NOMO-1 (cell line): ENCODE data around the gene CCND1.
"Not testable (repeated sequence)": the region's sequence is repeated elsewhere in the genome, so short reads cannot be mapped to it uniquely, and the experiment has no call there.

Experiments
- DNase-seq, 2 experiments: peaks; one replicate each; lab custom pipeline; 2025; ENCODE audit not compliant: unreplicated experiment in 2 of 2; lab: John Stamatoyannopoulos, UW

The CCND1 gene

DNA sequence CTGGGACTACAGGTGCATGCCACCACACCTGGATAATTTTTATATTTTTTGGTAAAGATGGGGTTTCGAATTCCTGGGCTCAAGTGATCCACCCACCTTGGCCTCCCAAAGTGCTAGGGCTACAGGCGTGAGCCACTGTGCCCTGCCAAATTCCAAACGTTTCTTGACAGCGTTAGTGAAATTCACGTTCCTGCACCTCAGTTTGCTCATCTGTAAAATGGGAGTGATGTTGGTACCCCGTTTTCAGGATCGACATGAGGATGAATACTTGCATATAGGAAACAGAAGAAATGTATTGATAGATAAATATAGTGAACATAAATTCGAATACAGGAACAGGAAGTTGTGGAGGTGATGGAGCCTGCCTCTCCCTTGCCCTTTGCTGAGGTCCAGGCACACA is 44.4 kb downstream of the CCND1 start:
- no peak for DNase-seq

DNA sequence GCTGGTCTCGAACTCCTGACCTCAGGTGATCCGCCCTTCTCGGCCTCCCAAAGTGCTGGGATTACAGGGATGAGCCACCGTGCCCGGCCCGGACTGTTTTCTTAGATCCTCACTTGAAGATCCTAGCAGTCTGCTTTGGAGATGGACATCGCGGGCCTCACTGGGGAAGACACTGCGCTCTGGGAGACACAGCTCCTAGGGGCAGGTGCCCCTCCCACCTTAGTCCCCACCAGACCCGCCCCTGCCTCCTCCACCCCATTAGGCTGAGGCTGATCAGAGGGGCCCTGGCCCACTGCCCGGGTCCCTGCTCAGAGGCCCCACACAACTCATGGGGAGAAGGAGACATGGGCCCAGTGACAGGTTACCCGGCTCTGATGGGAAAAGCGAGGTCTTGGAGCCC is 45.5 kb downstream of the CCND1 start:
- no peak for DNase-seq

DNA sequence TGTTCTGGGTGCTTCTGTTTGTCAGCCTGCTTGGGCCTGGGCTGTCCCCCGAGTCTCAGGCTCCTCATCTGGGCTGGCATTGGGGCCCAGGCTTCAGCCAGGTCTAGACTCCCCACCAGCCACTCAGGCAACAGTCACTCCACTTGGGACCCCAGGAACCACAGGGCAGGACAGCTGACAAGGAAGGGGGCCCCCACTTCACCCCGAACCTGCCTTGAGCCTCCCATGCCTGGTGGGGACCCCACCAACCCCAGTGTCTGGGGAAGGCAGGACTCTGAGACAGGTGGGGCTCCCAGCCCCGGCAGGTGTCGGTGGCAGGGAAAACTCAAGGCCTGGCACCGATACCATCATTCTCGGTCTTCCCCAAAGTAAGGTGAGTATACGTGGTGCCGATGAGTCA is 45.9 kb downstream of the CCND1 start:
- no peak for DNase-seq

DNA sequence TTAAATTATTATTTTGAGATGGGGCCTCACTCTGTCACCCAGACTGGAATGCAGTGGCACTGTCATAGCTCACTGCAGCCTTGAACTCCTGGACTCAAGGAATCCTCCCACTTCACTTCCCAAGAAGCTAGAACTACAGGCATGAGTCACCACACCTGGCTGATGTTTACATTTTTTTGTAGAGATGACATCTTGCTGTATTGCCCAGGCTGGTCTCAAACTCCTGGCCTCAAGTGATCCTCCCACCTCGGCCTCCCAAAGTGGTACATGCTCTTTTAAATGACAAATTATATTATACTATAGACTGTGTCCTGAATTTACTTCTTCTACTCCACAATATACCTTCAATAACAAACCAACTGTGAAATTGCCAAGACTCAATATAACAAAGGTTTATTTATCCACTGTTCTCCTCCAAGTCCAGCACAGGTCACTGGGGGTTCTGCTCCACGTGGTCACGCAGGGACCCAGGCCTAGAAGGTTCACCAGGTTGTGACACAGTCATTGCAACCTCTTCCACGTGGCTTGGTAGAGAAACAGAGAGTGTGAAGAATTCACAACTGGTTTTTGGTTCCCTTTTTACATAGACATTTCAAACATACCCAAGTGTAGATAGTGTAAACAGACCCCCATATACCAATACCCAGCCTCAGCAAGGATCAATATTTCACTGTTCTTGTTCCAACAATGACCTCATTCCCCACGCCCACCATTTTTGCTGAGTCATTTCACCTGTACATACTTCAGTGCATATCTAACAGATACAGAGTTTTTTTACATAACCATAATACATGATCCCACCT is 47.2 kb downstream of the CCND1 start:
- DNase-seq: not testable (repeated sequence)

DNA sequence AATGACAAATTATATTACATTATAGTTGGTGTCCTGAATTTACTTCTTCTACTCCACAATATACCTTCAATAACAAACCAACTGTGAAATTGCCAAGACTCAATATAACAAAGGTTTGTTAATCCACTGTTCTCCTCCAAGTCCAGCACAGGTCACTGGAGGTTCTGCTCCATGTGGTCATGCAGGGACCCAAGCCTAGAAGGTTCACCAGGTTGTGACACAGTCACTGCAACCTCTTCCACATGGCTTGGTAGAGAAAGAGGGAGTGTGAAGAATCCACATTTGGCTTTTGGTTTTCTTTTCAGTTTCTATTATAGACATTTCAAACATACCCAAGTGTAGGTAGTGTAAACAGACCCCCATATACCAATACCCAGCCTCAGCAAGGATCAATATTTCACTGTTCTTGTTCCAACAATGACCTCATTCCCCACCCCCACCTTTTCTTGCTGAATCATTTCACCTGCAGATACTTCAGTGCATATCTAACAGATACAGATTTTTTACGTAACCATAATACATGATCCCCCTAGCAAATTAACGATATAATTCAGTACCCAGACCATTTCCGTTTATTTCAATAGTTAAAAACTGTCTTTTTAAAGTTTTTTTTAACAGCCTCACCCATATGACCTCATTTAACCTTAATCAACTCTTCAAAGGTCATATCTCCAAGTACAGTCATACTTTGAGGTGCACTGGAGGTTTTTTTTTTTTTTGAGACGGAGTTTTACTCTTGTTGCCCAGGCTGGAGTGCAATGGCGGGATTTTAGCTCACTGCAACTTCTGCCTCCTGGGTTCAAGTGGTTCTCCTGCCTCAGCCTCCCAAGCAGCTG is 48.7 kb downstream of the CCND1 start:
- DNase-seq: no peak

DNA sequence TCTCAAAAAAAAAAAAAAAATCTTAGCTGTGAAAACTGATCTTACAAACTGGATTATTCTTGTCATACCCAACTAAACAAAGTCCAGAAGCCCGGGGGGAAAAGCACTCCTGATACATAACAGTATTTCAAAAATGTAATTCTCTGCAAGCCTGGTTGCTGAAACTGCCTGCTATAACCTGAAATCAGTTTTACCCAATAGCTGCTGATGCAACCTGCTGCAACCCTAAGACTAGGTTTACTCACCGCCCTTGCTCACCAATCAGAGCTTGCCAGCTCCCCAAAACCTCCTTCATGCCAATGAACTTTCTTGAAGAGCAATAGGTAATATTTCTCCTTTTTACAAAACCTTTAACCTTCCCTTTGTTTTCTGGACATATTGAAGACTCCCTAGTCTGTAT is 50.5 kb downstream of the CCND1 start:
- no peak for DNase-seq

DNA sequence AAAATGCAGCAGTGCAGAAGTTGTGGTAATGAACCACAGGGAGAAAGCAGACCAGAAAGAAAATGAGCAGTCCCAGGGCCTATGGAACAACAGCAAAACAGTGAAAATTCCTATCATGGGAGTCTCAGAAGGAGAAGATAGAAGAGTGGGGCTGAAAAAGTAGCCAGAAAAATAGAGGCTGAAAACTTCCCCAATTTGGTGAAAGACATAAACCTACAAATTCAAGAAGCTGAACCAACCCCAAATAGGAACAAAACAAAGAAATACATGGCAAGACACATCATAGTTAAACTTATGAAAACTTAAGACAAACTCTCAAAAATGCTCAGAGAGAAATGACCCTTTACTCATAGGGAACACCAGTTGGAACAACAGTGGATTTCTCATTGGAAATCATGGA is 51.5 kb downstream of the CCND1 start:
- DNase-seq: no peak

DNA sequence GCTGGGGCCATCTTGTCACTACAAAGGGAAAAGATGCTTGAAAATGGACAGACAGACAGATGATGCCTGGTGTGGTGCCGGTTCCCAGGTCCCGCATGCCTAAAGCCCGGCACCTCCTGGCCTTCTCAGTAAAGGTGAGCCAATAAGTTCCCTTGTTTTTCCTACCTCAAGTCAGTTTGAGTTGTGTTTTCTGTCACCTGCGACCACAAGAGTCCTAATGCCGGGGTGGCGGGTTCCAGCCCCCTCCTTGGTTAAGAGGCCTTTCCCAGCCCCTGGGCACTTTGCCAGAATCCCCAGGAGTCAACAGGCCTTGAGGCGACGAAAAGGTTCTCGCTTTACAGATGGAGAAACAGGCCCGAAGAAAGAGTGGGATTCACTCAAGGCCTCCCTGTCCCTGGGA is 53.8 kb downstream of the CCND1 start:
- DNase-seq: no peak

DNA sequence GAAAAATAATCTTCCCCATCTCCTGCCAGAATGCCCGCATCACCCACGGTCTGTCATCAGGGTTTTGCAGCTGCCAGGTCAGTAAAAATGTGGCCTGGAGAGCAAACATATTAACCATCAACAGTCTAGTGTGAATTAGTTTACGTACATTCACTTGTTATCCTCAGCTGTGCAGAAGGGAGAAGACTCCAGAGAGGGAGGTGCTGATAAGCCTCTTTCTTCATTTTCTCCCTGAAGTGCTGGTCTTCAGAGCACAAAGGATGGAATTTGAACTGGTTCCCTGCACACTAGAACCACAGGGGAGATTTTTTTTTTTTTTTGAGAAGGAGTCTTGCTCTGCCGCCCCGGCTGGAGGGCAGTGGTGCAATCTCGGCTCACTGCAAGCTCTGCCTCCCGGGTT is 54.6 kb downstream of the CCND1 start:
- DNase-seq: no peak

DNA sequence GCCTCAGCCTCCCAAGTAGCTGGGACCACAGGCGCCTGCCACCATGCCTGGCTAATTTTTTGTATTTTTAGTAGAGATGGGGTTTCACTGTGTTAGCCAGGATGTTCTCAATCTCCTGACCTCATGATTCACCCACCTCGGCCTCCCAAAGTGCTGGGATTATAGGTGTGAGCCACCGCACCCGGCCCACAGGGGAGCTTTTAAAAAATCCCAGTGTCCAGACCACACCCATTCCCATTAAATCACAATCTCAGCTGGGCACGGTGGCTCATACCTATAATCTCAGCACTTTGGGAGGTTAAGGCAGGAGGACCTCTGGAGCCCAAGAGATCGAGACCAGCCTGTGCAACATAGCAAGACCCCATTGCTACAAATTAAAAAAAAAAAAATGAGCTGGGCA is 55.0 kb downstream of the CCND1 start:
- not testable (repeated sequence) for DNase-seq

DNA sequence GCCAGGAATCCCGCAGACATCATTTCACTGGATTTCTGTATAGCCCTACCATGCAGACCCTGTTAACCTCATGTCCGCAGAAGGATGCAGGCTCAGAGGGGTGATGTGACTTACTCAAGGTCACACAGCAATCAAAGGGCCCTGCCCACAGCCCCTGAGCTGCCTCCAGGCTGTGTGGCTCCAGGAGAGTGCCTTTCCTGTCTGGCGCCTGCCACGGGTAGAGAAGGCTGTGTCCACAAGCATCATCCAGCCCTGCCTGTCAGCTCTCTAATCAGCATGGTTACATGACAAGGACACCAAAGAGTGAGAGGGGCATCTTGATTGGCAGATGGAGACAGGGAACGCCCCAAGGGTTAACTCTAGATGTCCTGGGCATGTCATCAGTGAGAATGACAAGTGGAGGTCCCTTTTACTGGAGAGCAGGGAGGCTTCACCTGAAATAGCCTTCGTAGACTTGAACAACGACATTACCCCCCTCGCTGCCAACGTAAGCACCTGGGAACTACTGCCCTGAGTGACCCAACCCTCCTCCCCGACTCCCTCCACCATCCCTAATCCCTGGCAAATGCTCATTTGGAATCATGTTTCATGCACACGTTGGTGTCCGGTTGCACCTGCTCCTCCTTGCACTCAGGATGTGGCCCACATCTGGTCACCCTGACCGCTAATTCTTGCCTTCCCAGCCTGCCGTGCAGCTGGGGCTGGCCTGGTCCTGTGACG is 56.0 kb downstream of the CCND1 start:
- no peak for DNase-seq

DNA sequence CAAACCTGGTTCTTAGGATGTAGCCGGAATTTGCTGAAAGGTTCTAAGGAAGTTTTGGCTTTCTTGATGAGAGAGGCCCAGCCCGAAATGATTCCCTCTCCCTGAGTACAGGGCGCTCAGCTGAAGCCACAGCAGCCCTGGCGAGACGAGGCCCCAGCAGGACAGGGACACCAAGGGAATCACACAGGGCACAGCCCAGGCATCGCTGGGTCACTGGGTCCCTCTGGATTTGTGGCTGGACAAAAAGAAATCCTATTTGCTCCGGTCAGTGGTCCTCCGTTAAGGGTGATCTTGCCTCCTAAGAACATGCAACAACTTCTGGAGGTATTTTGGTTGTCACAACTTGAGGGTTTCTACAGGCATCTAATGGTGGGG is 56.5 kb downstream of the CCND1 start:
- no peak for DNase-seq

DNA sequence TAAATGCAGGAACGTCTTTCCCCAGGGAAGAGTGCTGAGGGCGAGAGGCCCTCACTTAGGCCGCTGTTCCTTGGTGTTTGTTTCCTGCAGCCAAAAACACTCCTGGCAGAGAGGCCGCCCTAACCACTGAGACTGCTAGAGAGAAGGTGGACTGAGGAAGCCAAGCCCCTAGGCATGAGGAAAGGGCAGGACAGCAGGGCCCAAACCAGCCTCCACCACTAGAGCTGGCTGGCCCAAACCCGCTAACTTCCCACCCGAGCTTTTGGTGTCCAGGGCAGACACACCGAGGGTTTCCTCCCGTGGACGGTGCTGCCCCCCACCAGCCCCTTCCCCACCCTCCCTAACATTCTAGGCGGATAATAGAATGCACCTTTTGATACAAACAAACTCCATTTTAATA is 56.9 kb downstream of the CCND1 start:
- no peak for DNase-seq

DNA sequence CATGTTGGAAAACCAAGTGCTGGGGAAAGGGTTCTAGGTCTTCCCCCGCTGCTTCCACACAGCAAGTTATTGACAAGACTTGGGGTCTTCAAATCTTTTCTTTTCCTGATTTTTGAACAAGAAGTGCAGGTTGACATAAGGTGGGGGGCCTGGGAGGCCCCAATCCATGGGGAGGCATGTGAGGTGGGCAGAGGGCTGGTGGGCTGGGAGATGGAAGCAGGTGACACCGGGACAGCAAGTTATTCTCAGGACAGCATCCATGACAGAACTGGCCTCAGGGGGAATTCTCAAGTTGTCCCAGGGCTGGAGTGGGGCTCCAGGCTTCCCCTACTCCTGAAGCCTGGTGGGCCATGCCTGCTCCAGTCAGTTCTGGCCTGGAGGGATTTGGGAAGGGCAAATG is 57.4 kb downstream of the CCND1 start:
- no peak for DNase-seq

DNA sequence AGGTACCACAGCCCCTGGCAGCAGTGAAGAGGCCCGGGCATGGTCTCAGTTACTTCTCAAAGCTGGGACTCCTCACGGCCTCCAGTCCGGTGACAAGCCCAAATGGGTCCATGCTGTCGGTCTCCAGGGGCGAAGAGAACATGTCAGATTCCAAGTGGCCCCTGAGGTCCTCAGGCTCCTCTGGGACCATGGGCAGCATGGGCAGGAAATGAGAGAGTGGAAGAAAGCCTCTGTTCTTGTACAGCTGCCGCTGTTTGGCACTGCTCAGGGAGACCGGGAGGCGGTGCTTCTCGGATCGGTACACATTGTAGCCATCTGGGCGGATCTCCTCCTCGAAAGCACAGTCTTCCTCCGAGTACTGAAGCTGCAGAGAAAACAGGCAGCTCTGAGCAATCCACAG is 58.3 kb downstream of the CCND1 start:
- DNase-seq: no peak

DNA sequence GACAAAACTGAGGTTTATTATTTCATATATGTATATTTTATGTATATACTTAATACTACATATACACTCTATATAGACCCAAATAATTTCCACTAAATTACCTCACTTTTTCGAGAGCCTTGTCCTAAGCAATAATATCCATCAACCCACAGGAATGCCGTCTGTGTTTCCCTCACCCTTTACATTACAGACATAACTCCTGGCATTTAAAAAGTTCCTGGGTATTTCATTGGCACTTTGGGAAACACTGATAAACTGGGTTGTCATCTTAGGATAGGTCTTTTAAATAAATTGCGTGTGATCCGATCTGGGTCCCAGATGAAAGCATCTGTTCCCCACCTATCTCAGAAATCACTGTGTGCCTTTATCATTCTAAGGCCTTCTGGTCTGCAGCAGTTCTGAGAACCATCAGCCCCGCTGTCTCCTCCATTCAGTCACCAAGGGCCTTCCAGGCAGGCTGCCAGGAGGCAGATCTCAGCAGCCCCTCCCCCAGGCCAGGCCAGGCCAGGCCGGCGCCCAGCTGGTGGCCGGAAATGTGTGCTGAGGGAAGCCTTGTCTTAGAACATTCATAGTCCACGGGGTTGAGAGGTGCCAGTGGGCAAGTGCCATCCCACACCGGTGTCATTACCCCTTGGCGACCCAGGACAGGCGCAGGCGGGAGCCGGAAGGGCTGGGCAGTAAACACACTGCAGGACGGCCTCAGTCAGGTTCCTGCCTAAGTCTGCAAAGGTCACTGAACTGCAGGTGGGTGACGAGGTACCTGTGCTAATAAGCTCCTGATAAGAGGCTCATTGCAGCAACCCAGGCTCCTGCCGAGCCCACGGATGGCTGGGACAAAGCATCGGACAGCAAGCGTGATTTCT is 59.6 kb downstream of the CCND1 start:
- no peak for DNase-seq

DNA sequence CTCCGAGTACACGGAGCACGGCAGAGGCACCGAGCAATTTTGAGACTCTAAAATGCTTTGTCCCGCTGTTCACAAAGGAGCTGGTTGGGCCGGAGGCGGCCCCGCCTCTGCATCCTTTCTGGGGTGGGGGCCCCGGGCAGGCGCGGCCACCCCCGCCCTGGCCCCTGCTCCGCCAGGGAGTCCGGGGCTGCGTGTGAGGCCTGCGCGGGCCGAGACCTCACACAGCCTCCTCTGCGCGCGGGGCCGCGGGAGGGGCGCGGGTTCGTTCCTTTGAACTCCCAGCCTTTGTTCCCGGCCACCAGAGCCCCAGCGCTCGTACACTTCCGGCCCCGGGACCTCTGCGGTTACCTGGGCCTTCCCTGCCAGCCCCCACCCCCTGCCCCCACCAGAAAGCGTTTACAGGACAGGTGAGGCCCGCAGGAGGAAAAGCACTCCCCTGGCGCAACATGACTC is 61.3 kb downstream of the CCND1 start:
- no peak for DNase-seq

DNA sequence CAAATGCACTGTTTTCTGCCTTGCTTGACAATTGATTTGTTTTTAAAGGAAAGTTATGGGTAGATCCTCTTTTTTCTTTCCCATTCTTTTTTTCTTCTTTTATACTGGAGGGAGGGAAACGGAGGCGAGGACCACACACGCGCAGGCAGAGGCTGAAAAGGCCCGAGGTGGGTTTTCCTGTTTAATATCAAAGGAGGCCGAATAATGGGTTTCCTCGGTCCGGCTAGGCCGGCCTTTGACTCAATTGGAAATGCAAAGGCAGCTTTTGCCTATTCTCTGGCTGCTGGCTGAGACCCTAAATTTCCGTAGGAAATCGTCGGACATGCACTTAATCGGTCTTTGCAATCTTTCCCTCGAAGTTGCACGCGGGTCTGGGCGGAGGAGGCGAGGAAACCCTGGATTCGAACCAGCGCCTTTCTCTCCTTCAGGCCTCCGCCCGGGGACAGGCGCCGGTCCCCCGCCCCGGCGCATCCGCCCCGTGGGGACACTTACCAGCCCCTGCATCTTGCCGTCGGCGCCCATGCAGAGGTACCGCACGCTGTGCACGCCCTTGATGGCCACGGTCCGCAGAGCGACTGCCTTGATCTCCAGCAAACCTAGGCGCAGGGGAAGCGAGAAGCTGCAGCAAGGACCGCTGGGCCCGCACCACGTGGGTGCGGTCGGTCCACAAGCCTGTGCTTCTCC is 62.0 kb downstream of the CCND1 start:
- DNase-seq: no peak

DNA sequence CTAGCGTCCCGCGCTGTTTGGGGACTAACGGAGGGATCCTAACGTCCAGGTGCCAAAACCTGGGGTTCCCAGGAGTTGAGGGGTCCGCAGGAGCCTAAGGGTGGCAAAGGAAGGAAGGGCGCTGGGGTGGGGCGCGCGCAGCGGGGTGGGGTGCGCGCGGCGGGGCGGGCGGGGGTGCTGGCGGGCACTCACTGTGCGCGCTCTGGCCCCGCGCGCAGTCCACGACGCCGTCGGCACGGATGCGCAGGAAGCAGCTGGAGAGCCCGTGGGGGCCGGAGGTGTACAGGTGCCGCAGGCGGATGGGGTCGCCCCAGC is 62.5 kb downstream of the CCND1 start:
- no peak for DNase-seq
